ENCODE measurements around the gene ZBTB33.

ZBTB33 gene

DNA sequence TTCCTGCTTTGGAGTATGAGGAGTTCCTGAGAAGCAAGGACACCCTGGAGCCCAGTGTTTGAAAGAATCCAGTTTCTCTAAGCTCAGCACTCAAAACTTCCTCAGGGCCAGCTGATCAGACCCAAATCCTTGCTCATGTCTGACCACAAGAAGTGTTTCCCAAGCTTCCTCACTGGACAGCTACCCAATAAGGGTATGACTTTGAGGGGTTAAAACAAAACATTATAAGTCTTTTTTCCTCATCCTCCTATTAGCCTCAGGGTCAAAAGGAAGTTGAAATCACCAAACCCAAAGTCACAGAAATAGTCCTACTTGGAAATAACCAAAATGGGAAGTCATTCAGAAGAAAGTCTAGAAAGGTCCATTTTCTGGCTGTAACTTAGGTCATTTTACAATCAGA lies 13.7 kb downstream of the ZBTB33 start:
- no peak for DNase-seq (ENCODE audit: low read depth)

DNA sequence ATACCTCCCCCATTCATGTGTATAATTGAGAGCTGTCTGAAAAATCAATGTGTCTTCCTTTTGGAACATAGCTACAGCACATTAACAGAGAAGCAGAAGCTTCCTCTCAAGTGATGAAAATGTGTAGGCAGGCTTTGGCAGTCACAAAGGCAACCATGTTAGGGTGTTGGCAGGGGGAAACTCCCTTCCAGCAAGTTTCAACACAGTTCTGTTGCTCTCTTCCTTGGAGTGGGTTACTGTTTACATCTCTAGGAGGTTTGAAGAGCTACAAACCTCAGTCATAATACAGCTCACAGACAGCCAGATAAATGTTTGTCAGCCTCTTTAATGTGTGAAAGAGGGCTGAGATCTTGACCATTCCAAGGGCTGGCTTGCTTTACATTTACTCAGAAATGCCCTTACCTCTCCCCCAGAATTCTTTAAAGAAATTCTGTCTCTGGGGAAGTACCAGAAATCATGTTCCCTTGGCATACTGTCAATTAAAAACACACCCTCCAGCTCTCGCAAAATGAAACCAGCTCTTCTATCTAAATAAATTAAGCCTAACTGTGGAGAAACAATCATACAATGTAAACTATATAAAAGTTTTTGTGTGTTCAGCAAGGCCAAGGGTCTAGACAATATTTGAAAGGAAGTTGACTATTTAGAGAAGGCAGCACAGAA lies 18.9 kb downstream of the ZBTB33 start:
- no peak for DNase-seq (ENCODE audit: low read depth)

DNA sequence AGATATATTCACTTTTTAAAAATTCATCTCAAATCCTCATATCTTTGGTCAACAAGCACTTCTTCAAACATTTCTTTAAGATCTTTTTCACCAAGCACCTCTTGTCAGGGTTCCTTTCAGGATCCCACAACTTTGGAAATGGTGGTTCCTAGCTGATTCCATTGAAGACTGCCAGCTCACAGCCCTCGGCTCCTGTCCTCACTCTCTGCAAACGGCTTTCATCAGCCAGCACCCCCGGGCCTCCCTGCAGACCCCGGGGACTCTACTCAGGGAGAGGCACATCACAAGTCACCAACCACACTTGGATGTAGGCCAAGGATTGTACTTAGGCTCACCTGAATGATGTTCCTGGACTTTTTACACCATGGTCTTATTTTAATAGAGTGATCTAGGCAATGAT lies 20.0 kb downstream of the ZBTB33 start:
- no peak for DNase-seq (ENCODE audit: low read depth)

DNA sequence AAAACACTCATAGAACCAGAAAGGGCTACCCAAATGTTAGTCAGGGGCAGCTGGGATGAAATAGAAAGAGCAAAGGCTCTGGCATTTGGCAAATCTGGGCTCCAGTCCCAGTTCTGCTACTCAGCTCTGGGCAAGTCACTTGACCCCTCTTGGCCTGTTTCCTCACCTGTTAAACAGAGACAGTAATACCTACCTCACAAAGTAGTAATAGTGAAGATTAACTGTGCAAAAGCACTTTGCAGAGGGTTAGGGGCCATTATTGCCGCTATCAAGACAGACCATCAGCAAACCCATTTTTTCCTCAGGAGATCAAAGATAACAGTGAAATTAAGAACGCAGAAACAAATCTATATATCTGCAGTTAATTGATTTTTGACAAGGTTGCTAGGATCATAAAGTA lies 20.6 kb downstream of the ZBTB33 start:
- no peak for DNase-seq (ENCODE audit: low read depth)

DNA sequence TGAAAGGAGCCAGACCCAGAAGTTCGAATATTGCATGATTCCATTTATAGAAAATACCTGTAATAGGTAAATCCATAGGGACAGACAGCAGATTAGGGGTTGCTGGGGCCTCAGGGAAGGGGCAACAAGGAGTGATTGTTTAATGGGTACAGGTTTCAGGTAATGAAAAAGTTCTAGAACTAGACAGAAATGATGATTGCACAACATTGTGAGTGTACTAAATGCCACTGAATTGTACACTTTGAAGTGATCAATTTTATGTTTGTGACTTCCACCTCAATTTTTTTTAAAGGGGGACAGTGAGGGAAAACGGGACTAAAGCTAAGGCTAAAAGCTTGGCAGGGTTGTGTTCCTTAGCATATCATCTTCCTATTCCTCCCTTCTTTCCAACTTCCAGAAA lies 23.5 kb downstream of the ZBTB33 start:
- DNase-seq (ENCODE audit: low read depth): no peak

DNA sequence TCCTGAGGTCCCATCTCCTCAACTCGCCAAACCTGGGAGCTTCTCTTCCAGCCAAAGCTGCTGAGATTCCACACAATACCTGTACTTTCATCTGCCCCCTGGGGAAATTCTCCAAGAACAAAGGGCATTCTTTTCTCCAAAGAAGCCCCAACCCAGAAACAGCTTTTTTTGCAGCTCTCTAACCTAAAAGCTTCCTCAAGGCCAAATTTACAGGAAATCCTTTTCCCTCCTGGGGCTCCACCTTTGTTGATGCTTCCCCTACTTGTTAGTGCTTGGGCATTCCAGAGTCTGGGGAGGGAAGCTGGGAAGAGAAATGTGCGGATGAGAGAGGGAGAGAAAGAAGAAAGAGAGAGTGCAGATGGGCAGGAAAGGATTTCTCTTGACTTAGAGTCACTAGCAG lies 24.3 kb downstream of the ZBTB33 start:
- DNase-seq (ENCODE audit: low read depth): no peak

DNA sequence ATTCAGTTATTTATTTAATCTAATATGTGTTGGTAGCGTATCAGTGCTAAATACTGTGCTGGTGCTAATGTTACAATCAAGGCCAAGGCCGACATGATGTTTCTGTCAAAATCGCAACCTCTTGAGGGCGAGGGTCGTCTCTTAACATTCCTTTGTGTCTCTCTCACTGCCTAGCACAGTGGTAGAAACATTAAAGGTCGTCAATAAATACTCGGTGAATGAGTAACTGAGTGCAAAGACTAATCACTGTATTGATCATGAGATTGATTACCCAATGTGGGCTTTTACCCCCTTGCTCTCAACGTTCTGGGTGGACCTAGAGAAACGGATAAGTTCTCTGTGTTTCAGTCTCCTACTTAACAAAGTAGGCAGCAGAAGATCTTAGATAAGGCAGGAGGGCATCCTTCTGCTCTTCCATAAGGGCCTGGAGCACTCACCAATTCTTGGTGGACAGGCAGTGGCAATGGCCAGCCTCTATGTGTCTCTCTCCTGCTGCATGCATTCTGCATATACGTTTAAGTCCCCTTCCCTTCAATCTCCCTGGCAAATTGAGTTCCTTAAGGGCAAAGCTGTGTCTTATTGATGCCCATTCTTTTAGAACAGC lies 30.5 kb downstream of the ZBTB33 start:
- DNase-seq (ENCODE audit: low read depth): no peak

DNA sequence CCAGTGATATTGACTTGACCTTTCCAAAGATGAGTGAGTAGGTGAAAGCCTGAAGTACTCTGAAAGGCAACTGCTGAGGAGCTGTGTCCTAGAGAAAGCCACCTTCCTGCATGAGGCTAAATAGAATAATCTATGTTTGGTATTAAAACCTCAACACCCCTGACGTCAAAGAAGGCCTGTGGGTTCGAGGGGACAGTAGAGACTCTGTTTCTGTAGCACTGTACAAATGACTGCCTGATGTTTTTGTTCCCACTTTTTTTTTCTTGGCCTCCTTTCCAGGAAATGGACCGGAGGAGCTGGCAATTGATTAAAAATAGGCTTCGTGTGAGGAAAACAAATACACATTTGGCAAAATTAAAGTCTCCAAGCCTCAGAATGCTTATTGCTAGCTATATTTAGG lies 31.1 kb downstream of the ZBTB33 start:
- no peak for DNase-seq (ENCODE audit: low read depth)

DNA sequence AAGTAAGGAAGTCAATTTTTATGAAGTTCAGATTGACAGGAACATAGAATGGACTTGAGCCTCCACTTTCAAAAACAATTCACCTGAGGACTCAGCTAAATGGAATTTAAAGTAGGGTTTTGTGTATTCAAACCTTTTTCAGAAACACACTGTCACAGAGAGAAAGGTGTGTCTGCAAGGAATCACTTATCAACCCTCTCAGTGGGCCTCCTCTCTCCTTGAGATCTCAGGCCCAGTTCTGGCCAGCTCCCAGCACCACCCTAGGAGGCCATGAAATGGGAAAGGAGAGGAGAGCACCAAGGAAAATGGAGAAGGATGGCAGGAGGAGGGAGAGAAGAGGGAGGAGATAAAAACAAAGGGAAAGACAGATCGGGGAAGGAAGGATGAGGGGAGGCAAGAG lies 32.1 kb downstream of the ZBTB33 start:
- DNase-seq (ENCODE audit: low read depth): no peak

DNA sequence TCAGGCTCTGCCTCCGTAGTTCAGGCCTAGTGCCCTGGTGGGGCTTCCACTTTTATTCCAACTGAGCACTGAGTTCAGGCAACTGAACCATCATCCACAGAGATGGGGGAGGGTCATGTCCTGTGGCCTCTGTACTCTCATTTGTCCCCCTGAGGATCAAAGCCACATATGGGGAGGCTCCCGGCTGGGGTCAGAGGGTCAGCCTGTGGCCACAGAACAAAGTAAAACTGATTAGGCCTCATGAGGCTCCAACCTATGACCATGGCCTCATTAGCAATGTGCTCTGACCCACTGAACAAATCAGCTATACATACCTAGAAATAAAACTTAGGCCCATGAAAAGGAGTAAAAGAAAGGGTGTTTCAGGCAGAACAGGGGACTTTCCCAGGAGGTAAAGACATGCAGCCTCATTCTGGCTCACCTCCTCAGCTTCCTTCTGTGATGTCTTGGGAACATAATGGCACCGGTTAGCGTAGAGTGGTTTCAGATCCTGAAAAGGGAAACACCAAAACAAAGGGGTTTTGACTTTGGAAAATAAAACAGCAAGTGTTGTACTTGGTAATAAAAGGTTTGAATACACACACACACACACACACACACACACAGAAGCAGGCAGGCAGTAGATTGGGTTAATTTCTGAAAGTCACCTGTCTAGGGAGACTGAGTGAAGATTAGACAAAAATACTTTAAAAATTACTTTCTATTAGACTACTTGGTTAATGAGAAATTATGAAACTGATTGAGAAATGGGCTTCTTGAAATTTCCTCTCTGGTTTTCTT lies 36.3 kb downstream of the ZBTB33 start:
- DNase-seq (ENCODE audit: low read depth): no peak

DNA sequence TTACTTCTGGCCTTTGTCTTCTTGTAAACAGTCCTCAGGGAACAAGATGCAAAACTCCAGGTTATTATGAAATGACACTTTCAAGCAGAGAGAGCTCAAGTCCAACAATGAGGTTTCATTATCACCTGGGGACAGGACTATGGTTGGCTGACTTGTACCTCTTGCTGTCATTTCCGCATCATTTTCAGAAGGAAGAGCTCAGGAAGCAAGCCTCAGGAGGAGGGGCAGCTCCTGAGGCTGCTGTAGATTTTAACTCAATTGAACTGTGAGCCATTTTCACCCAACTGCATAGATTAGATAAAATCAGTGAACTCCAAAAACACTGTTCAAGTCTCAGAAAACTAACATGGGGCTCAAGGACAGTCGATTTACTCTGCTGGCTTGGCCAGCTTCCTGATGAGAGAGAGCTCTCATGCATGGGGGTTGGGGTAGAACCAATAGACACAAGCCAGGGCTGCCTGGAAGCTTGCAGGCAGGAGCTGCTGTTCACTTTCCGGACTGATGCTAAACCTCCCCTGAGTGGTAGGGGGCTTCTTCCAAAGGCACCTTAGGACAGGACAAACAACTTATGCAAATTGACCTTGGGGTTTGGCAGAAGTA lies 37.0 kb downstream of the ZBTB33 start:
- no peak for DNase-seq (ENCODE audit: low read depth)

DNA sequence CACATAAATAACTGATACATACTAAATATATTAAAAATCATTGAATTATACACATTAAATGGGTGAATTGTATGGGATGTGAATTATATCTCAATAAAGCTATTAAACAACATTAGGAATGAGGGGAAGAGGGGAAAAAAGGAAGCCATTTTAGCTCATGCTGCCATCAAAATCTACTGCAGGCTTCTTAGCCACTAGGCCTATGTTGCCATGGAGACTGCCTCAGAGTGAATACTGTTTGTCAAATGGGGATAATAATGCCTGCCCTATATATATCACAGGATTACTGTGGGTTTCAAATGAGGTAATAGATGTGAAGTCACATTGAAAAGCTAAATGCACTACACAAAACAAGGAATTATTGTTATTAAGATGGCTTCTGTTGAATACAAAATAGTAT lies 39.5 kb downstream of the ZBTB33 start:
- DNase-seq (ENCODE audit: low read depth): no peak

DNA sequence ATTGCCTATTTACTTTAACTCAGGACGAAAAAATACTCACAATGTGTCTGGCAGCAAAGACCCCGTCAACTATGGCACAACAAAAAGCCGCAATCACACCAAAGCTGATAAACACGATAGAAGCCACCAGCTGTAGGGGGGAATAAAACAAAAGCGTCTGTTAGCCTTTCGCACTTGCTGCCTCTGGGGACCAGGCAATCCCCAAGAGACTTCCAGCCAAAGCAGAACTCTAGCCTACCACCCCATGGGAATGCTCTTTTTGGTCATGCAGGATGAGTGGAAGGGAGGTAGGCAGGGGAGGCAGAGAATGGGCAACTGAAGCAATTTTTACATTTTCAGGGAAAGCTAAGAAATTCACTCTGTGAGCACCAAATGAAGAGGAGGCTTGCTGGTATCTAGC lies 40.6 kb downstream of the ZBTB33 start:
- no peak for DNase-seq (ENCODE audit: low read depth)

DNA sequence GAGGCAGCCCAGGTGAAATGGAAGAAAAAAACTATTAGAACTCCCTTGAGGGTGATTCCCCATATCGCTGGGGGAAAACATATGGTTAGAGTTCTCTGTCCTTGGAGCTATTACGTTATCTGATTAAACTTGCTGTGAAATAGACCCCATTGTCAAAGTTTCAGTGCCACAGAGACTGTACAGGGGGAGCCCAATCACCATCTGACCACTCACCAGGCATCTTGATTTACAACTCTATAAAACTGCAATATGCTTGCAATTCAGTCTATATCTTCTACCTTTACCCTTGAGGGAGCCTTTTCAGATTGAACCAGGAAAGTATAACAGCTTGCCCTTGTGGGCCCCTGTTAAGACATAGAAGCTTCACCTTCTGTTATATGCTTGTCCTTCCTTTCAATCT lies 42.4 kb downstream of the ZBTB33 start:
- no peak for DNase-seq (ENCODE audit: low read depth)

DNA sequence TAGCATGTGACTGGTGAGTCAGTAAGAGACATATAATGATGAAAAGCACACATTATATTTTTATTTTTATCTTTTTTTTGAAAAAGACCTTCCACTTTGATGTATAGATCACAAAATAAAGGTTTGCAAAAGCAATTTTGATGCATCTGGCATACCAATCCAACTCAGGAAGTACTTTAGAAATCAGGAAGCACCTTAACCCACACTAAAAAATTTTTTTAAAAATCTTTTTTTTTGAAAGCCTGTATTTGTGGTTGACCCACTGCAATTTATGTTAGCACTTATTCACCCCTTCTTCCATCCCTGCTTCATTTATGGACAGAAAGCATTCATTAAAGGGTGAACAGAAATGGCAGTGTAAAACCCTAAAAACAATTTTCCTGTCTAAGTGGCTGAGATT lies 44.0 kb downstream of the ZBTB33 start:
- DNase-seq (ENCODE audit: low read depth): no peak

DNA sequence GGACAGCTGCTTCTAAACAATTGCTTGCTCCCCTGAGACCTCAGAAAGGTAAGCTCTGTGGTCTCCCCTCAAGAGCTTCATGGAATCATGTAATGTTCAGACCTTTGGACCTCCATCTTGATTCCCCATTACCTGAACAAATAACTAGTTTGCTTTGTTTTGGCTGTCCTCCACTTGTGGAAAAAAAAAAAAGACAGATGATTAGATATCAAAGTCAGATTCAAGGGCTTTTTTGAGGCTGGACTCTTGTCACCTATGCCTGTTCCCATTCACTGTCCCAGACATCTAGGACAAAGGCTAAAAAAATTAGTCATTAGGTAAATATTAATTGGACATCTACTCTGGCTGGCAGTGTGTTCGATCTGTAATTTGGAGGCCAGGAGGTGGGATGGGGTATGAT lies 47.3 kb downstream of the ZBTB33 start:
- no peak for DNase-seq (ENCODE audit: low read depth)

DNA sequence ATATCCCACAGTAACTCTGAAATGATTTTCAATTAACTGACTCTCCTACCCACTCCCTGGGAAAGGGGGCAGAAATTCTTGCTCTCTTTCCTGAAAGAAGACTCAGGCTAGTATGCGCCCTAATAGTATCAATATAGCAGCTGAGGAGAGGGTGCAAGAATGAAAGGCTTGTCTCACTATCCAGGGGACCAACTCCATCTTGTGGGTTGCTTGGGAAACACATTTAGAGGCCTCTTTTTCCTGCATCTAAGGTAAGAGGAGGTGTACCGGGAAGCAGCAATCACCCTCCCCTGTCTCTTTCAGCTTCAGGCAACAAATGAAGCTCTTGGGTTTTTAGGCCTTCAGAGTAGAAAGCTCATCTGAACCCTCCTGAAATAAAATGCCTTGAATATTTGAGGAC lies 49.3 kb downstream of the ZBTB33 start:
- no peak for DNase-seq (ENCODE audit: low read depth)

DNA sequence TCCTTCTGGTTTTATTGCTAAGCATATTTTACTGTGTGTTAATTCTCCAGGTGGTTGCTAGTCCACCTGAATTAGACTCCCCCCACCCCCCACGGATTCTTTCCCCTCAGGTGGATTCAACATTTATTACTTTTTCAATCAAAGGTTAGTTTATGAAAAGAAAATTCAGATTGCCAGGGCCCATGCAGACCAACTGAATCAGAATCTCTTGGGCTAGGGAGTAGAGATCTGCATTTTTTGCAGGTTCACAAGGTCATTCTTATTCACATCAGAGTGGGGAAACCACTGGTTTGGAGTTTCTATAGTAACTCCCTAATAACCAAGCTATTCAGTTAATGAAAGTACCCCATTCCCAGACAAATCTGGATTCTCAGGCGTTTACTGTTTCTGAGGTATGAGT lies 50.9 kb downstream of the ZBTB33 start:
- DNase-seq (ENCODE audit: low read depth): no peak

DNA sequence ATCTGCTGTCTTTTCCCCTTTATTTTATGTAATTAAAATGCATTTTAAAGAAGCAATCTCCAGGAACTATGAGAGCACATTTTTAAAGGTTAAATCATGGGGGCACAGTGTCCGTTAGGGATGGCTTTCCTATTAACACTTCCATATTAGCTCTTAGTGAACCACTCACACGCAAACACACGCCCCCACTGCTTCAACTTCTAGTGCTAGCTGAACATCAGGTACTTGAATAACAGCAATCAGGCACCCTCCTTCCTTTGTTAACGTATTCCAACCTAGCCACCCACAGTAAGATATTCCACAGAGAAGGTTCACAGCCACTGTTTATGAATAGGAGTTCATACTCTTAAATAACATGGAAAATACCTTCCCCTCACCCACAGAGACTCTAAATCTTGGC lies 51.3 kb downstream of the ZBTB33 start:
- no peak for DNase-seq (ENCODE audit: low read depth)

DNA sequence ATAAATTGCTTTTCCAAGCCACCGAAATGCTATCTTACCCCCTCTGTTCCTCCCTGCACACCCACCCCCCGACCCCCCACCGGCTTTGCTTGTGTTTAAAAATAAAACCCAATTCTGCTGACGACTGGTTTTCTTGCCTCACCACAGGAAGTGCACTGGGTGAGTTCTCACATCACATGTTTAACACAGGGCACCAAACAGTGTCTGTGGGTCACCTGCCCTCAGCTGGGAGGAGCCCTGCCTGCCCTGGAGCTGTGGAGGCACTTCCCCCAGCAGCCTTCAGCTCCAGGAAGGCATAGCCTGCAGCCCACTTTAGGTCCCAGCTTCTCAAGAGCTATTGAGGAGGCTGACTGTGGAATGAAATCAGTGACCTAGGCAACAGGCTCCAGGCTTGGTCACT lies 51.8 kb downstream of the ZBTB33 start:
- DNase-seq (ENCODE audit: low read depth): no peak

DNA sequence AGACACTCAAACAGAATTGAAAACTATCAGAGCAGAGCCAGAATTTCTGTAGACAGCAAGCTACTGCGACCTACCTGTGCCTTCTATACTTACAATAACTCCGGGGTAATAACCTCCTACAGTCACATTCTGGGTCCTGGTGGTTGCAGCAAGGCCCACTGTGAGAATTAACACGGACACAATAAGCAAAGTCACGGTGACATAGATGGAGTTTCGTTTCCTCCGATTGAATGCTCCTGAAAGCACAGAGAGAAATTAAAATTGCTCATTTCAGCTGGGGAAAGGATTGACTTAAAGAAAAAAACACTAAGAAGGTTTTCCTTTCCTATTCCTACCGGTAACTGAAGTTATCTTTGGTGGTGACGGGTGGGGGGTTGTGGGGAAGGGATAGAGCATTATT lies 53.6 kb downstream of the ZBTB33 start:
- no peak for DNase-seq (ENCODE audit: low read depth)

DNA sequence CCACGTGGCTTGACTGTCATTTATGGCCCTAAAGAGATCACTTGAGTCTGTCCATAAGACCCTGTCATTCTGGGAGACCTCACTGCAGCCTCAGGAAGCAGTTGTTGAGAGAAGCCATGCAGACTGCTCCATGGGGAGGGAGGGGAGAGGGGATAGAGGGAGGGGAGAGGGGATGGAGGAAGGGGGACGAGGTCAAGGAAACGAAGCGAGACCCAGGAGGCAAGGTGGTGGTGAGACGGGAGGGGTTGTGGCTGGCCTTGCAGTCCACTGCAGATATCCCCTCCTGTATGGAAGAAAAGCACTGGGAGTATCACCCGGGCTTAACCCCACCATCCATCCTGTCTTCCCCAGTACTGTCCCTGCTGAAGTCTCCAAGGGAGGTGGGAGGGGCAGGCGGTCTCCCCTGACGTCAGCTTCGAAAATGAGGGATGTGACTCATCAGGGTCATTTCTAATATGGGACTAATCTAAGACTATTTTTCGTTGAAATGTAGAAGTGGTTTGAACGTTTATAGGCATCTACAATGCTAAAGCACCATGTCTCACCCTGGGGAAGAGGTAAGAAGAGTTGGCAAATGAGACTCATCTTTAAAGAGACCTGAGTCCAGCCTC lies 55.0 kb downstream of the ZBTB33 start:
- DNase-seq (ENCODE audit: low read depth): no peak

DNA sequence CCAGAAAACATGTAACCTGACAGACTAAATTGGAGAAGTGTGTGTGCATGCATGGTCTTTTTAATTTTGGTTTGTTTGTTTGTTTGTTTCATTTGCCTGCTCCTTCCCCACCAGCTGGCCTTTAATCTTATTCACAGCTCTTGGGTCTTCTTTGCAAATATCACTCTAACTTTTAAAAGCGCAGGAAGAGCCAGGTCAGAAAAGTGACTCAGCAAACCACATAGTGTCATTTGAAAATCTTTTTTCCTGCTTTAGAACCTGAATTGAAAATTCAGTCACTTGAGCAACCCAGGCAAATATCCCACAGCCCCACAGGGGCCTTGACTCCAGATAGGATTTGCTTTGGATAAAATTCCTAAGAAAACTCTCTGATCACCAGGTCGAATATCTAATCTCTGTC lies 56.0 kb downstream of the ZBTB33 start:
- DNase-seq (ENCODE audit: low read depth): no peak
